ENCODE measurements around the gene FYN. TPM values are rescaled to one million over a fixed set of nuclear protein-coding genes. Genes with fewer than 3 reads are reported as not detected.

The FYN gene
- total RNA-seq, 4 donors from 2014 or later: 37.8 to 65.8 (median 53.8) TPM

DNA sequence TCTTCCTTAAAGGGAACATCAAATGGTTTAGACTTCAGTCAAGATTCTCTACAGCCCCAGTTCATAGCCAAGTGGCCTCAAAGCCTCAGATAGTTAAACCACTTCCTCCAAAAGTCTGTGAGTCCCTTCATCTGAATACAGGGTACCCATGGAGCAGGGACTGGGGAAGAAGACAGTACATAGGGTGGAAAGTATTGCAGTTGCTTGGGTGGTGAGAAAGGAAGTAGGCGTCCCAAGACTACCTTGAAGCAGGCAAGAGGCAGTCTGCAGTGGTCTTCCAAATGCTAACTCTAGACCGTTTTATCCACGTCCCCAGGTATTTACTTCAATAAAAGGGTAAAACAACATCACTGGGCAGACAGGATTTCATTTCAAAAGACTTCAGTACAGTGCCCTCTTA, 2.0 kb downstream of the FYN start:
- Histone ChIP-seq H3K4me1 (peaks cover 4 to 29% (median 25%) of the 10 kb centered on the region in 4 donors), H3K4me3 (peak overlapping the region; percentile 71 to 84 (median 73)), H3K9me3 (no peaks in the 10 kb centered on the region), H3K27me3 (peaks cover 0 to 14% (median 0%) of the 10 kb centered on the region in 4 donors), H3K27ac (replicated peaks in 1 of 4) (peak overlapping the region; percentile 68 to 84 (median 80)), H3K36me3 (no peaks in the 10 kb centered on the region)
- TF ChIP-seq EP300 (IDR thresholded peaks at IDR 0.05) (no peak), POLR2A (IDR thresholded peaks at IDR 0.05; ENCODE audit: low read depth) (no peak), POLR2AphosphoS5 (IDR thresholded peaks at IDR 0.05) (no peak)
- TF ChIP-seq, protein P1, sequence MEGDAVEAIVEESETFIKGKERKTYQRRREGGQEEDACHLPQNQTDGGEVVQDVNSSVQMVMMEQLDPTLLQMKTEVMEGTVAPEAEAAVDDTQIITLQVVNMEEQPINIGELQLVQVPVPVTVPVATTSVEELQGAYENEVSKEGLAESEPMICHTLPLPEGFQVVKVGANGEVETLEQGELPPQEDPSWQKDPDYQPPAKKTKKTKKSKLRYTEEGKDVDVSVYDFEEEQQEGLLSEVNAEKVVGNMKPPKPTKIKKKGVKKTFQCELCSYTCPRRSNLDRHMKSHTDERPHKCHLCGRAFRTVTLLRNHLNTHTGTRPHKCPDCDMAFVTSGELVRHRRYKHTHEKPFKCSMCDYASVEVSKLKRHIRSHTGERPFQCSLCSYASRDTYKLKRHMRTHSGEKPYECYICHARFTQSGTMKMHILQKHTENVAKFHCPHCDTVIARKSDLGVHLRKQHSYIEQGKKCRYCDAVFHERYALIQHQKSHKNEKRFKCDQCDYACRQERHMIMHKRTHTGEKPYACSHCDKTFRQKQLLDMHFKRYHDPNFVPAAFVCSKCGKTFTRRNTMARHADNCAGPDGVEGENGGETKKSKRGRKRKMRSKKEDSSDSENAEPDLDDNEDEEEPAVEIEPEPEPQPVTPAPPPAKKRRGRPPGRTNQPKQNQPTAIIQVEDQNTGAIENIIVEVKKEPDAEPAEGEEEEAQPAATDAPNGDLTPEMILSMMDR (IDR thresholded peaks at IDR 0.05): no peak
- intact Hi-C loops (cut with DNase I): loop anchor here (5.0 to 10.0 kb wide), 3 partner anchors 126 to 171 kb away; no protein-coding TSS in a partner anchor
- 76% methylated on average over 3 of the region's 3 CpGs for WGBS
- no peak for DNase-seq (ENCODE audit: extremely low spot score)

DNA sequence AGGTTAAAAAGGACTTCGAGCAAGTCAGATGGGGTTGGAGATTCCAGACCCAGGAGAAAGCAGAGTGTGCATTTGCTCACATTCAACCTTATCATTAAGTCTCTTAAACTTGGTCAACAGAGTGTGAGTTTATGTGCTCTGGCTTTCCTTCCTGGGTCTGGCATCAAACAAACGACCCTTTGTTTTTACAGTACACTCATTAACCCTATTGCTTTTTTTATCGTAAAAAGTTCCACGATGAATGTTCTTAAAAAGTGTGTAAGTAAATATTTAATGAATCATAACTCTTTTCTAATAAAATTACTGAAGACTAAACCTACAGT, 2.5 kb downstream of the FYN start:
- Histone ChIP-seq H3K36me3 (no peaks in the 10 kb centered on the region), H3K27ac (replicated peaks in 1 of 4) (no peak overlapping the region), H3K9me3 (no peaks in the 10 kb centered on the region), H3K4me3 (peak overlapping the region in 3 of 4 donors; percentile 71 to 84 (median 75)), H3K4me1 (peaks cover 8 to 29% (median 27%) of the 10 kb centered on the region in 4 donors), H3K27me3 (peaks cover 0 to 12% (median 0%) of the 10 kb centered on the region in 4 donors)
- no peak for DNase-seq (ENCODE audit: extremely low spot score)
- TF ChIP-seq, protein P1 (IDR thresholded peaks at IDR 0.05): no peak
- TF ChIP-seq EP300 (IDR thresholded peaks at IDR 0.05) (no peak), POLR2AphosphoS5 (IDR thresholded peaks at IDR 0.05) (no peak), POLR2A (IDR thresholded peaks at IDR 0.05; ENCODE audit: low read depth) (no peak)
- intact Hi-C loops (cut with DNase I): loop anchor here (5.0 to 10.0 kb wide), 3 partner anchors 127 to 172 kb away; no protein-coding TSS in a partner anchor
- 65% methylated on average over 4 of the region's 4 CpGs for WGBS

DNA sequence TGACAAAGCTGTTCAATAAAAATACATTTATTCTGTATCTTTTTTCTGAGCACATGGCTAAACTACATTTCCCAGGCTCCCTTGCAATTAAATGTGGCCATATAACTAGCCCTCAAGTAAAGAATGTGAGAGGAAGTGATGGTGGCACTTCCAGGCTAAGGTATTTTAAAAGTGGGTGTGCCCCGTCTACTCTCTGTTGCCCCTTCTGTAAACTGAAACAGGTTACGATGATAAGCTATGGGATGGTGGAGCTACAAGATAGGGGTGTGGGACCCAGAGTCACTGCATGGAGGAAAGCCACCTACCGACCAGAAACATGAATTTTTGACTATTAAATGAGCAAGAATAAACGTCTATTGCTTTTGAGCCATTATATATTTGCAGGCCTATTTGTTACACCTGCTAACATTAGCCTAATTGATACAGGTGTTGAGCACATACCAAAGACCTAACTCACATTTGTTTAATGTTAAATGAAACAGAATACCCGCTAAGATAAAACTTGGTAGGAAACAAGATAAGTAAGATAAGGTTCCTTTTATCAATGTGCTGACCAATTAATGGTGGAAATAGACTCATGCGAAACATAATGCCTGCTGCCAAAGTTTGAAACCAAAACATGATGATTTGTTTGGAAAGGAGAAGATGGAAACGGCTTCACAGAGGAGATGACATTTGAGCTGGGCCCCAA, 3.1 kb downstream of the FYN start:
- no peaks in the 10 kb centered on the region for H3K9me3 ChIP-seq
- DNase-seq (ENCODE audit: extremely low spot score): no peak
- peaks cover 0 to 10% (median 0%) of the 10 kb centered on the region in 4 donors for H3K27me3 ChIP-seq
- TF ChIP-seq EP300 (IDR thresholded peaks at IDR 0.05) (no peak), POLR2A (IDR thresholded peaks at IDR 0.05; ENCODE audit: low read depth) (no peak), POLR2AphosphoS5 (IDR thresholded peaks at IDR 0.05) (no peak)
- TF ChIP-seq, protein P1 (IDR thresholded peaks at IDR 0.05): no peak
- H3K36me3 ChIP-seq: no peaks in the 10 kb centered on the region
- WGBS: 73% methylated on average over 7 of the region's 7 CpGs
- peak overlapping the region in 2 of 4 donors; percentile 75 to 84 for H3K4me3 ChIP-seq
- H3K4me1 ChIP-seq: peaks cover 8 to 29% (median 27%) of the 10 kb centered on the region in 4 donors
- H3K27ac ChIP-seq (replicated peaks in 1 of 4): no peak overlapping the region
- intact Hi-C loops (cut with DNase I): loop anchor here (5.0 to 10.0 kb wide), 3 partner anchors 127 to 172 kb away; no protein-coding TSS in a partner anchor

DNA sequence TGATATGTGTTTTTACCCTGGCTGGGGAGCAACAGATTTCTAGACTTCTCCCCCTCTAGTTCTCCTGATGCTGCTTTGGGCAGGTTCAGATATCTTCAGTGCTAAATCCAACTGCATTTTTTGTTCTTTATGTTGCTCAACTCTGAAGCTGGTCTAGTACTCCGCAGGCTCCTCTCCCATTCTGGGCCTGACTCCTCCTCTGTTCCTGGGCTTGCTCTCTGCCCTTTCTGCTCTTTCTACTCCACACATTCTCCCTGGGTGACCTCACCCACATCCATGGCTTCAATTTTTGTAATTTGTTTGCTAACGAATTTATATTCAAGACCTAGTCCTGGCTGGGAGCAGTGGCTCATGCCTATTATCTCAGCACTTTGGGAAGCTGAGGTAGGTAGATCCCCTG, 6.4 kb downstream of the FYN start:
- intact Hi-C loops (cut with DNase I): no loop called here
- TF ChIP-seq, protein P1 (IDR thresholded peaks at IDR 0.05): no peak
- TF ChIP-seq EP300 (IDR thresholded peaks at IDR 0.05) (no peak), POLR2AphosphoS5 (IDR thresholded peaks at IDR 0.05) (no peak), POLR2A (IDR thresholded peaks at IDR 0.05; ENCODE audit: low read depth) (no peak)
- Histone ChIP-seq H3K36me3 (no peaks in the 10 kb centered on the region), H3K4me3 (no peak overlapping the region), H3K9me3 (no peaks in the 10 kb centered on the region), H3K27ac (replicated peaks in 1 of 4) (no peak overlapping the region), H3K27me3 (no peaks in the 10 kb centered on the region), H3K4me1 (peaks cover 6 to 15% (median 14%) of the 10 kb centered on the region in 4 donors)
- 84% methylated on average over 2 of the region's 2 CpGs for WGBS
- DNase-seq (ENCODE audit: extremely low spot score): no peak

Data from esophagus muscularis mucosa (tissue), 4 donors.